ENCODE data around the gene ITM2C. TPM values are rescaled to one million over a fixed set of nuclear protein-coding genes. Genes with fewer than 3 reads are reported as not detected.
A peak's percentile ranks its signal among the peaks of the same experiment; 100 is the strongest.

ITM2C gene
- polyA plus RNA-seq, 3 donors = 1.4 to 3.2 (median 2.9) TPM

DNA sequence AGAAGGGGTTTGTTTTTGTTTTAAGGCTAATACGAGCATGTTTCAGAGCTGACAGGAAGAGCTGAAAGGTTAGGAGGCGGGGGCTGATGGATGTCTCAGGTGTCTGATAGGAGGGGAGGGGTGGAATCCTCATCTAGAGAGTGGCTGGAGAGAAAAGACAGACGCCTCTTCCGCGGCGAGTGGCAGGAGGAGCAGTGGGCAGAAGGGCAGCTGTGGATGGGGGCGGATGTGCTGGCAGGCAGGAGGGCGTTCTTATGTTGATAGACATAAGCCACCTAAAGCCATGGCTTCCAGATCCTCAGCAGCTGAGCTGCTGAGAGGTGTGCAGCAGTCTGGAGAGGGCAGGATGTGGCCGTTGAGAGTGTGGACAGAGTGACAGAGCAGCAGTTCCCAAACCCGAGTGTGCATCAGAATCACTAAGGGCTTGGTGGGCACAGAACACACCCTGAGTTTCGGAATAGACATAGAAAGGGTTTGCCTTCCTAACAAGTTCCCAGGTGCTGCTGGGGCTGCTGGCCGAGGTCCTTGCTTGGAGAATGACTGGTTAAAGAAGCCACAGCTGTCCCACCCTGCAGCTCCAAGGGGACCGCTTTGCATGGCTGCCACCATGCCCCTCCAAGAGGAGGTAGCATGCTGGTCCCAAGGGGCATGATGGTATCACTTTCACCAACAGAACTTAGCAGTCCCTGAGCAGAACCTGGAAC lies 3.0 kb upstream of the ITM2C start:
- peaks cover 3 to 28% of the 10 kb centered on the region in 2 donors for H3K27me3 ChIP-seq (ENCODE audit: control insufficient read depth in 2 of 2, insufficient read depth in 2 of 2, low read length in 2 of 2)
- H3K4me2 ChIP-seq (replicated peaks; ENCODE audit: extremely low read depth, low read length, poor library complexity, severe bottlenecking) = no peak overlapping the region
- Mint-ChIP-seq H3K27me3 (ENCODE audit: low read depth in 3 of 3) (peaks cover 38 to 52% (median 52%) of the 10 kb centered on the region in 3 donors), H3K9me3 (peaks cover 0 to 11% (median 2%) of the 10 kb centered on the region in 7 donors), H3K4me1 (peaks cover 21% of the 10 kb centered on the region), H3K4me3 (peak overlapping the region in 1 of 2 donors; percentile 46), H3K27ac (peak overlapping the region in 1 of 7 donors; percentile 21), H3K36me3 (peaks cover 0 to 4% of the 10 kb centered on the region in 2 donors)
- no peaks in the 10 kb centered on the region for H3K9me3 ChIP-seq (replicated peaks in 1 of 2; ENCODE audit: control insufficient read depth in 1 of 2, insufficient read depth in 1 of 2, low read length in 2 of 2)
- no peaks in the 10 kb centered on the region for H3K36me3 ChIP-seq (replicated peaks in 1 of 2; ENCODE audit: control insufficient read depth in 1 of 2, insufficient read depth in 2 of 2, low read length in 2 of 2)
- WGBS (ENCODE audit: insufficient coverage) = 78% methylated on average over 11 of the region's 13 CpGs
- no peaks in the 10 kb centered on the region for H4K20me1 ChIP-seq (ENCODE audit: insufficient read depth, low read length)
- H3K4me3 ChIP-seq (replicated peaks in 1 of 3; ENCODE audit: low read depth in 2 of 3, low read length in 3 of 3) = no peak overlapping the region
- H3K27ac ChIP-seq (ENCODE audit: low read depth in 1 of 2, low read length in 2 of 2) = no peak overlapping the region
- no peaks in the 10 kb centered on the region for H3K79me2 ChIP-seq (ENCODE audit: insufficient read depth, low read length)
- H3K4me1 ChIP-seq (ENCODE audit: control insufficient read depth in 1 of 2, insufficient read depth in 2 of 2, low read length in 2 of 2) = peaks cover 21 to 26% of the 10 kb centered on the region in 2 donors
- TF ChIP-seq, protein P1, sequence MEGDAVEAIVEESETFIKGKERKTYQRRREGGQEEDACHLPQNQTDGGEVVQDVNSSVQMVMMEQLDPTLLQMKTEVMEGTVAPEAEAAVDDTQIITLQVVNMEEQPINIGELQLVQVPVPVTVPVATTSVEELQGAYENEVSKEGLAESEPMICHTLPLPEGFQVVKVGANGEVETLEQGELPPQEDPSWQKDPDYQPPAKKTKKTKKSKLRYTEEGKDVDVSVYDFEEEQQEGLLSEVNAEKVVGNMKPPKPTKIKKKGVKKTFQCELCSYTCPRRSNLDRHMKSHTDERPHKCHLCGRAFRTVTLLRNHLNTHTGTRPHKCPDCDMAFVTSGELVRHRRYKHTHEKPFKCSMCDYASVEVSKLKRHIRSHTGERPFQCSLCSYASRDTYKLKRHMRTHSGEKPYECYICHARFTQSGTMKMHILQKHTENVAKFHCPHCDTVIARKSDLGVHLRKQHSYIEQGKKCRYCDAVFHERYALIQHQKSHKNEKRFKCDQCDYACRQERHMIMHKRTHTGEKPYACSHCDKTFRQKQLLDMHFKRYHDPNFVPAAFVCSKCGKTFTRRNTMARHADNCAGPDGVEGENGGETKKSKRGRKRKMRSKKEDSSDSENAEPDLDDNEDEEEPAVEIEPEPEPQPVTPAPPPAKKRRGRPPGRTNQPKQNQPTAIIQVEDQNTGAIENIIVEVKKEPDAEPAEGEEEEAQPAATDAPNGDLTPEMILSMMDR (IDR thresholded peaks at IDR 0.05) = no peak
- H3K9ac ChIP-seq (ENCODE audit: insufficient read depth, low read length, poor library complexity, severe bottlenecking) = no peak overlapping the region
- no peak for DNase-seq
- intact Hi-C loops (cut with micrococcal nuclease) = no loop called here
- H2AFZ ChIP-seq (ENCODE audit: insufficient read depth, low read depth, low read length, poor library complexity, severe bottlenecking) = no peak overlapping the region

GRCh38 chr2:230862292-230862691 lies 2.5 kb upstream of the ITM2C start:
- no peak for DNase-seq
- peaks cover 27% of the 10 kb centered on the region for H3K4me1 Mint-ChIP-seq
- Histone ChIP-seq H3K36me3 (replicated peaks in 1 of 2; ENCODE audit: control insufficient read depth in 1 of 2, insufficient read depth in 2 of 2, low read length in 2 of 2) (no peaks in the 10 kb centered on the region), H3K27me3 (ENCODE audit: control insufficient read depth in 2 of 2, insufficient read depth in 2 of 2, low read length in 2 of 2) (peaks cover 3 to 30% of the 10 kb centered on the region in 2 donors), H3K4me3 (replicated peaks in 1 of 3; ENCODE audit: low read depth in 2 of 3, low read length in 3 of 3) (no peak overlapping the region), H3K4me2 (replicated peaks; ENCODE audit: extremely low read depth, low read length, poor library complexity, severe bottlenecking) (no peak overlapping the region), H3K4me1 (ENCODE audit: control insufficient read depth in 1 of 2, insufficient read depth in 2 of 2, low read length in 2 of 2) (peaks cover 26 to 32% of the 10 kb centered on the region in 2 donors), H4K20me1 (ENCODE audit: insufficient read depth, low read length) (no peaks in the 10 kb centered on the region), H3K9ac (ENCODE audit: insufficient read depth, low read length, poor library complexity, severe bottlenecking) (no peak overlapping the region), H3K9me3 (replicated peaks in 1 of 2; ENCODE audit: control insufficient read depth in 1 of 2, insufficient read depth in 1 of 2, low read length in 2 of 2) (no peaks in the 10 kb centered on the region), H3K27ac (ENCODE audit: low read depth in 1 of 2, low read length in 2 of 2) (no peak overlapping the region), H2AFZ (ENCODE audit: insufficient read depth, low read depth, low read length, poor library complexity, severe bottlenecking) (no peak overlapping the region), H3K79me2 (ENCODE audit: insufficient read depth, low read length) (no peaks in the 10 kb centered on the region)
- 94% methylated on average over 2 of the region's 5 CpGs for WGBS (ENCODE audit: insufficient coverage)
- H3K36me3 Mint-ChIP-seq = peaks cover 3 to 4% of the 10 kb centered on the region in 2 donors
- TF ChIP-seq, protein P1 (IDR thresholded peaks at IDR 0.05) = no peak
- peaks cover 0 to 11% (median 2%) of the 10 kb centered on the region in 7 donors for H3K9me3 Mint-ChIP-seq
- H3K4me3 Mint-ChIP-seq = no peak overlapping the region
- intact Hi-C loops (cut with micrococcal nuclease) = no loop called here
- H3K27ac Mint-ChIP-seq = peak overlapping the region in 1 of 7 donors; percentile 4
- H3K27me3 Mint-ChIP-seq (ENCODE audit: low read depth in 3 of 3) = peaks cover 44 to 57% (median 56%) of the 10 kb centered on the region in 3 donors

All from CD14-positive monocyte (primary cell).